ENCODE data around the gene LBP.
A peak's percentile ranks its signal among the peaks of the same experiment; 100 is the strongest.
"Not testable (repeated sequence)": the region's sequence is repeated elsewhere in the genome, so short reads cannot be mapped to it uniquely, and the experiment has no call there.

LBP gene

DNA sequence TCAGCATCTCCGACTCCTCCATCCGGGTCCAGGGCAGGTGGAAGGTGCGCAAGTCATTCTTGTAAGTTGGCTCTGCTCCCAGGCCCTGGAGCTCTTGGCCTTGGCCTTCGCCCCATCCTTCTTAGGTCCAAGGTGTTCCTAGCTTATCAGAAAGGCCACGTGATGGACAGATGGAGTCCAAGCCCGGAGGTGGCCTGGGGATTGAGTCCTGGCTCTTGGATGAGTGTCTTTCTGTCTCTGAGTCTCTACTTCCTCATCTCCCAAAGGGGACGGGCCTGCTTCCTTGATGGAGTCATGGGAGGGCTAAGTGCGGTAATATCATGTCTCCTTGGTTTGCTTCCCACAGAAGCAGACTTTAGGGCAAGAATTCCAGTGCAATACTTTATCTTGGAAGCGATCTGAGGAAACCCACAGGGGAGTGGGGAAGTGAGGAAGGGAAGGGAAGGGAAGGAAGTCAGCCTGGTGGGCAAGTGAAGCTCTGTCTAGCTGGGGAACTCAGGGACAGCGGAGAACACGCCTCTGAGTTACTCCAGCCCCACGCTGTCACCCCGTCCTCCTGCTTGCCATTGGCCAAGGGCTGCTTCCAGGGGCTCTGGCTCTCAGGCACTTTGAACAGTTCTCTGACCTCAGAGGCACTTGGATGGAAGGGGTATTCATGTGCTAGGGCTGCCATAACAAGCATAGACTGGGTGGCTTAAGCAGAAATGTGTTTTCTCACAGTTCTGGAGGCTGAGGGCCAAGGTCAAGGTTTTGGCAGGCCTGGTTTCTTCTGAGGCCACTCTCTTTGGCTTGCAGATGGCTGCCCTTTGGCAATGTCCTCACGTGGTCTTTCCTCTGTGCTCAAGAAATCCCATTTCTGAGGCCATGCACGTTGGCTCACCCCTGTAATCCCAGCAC is 4.8 kb downstream of the LBP start:
- no peak for DNase-seq

DNA sequence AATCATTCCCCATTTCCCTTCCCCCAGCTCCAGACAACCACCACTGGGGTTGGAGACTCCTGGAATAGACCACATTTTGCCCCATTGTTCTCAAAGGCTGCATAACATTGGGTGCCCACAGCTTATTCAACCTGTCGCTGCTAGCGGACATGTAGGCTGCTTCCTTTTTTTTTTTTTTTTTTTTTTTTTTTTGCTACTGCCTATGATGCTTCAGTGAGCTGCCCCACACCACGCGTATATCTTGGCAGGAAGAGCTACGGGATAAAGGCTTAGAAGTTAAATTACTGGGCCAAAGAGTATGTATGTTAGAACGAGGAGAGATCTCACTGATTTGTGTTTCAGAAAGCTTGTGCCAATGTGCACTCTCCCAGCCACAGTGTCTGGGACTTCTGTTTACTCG is 7.0 kb downstream of the LBP start:
- peak; percentile 1 for DNase-seq

DNA sequence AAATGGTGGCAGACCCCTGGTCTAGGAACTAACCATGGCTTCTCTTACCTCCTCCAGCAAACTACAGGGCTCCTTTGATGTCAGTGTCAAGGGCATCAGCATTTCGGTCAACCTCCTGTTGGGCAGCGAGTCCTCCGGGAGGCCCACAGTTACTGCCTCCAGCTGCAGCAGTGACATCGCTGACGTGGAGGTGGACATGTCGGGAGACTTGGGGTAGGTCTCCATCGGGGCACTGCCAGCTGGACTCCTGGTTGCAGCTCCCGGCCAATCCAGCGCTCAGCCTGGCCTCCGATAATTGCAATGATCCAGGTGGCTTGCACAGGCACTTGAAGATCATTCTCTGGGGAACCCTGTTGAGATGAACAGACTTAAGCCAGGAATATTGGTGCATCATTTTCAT is 7.9 kb downstream of the LBP start:
- no peak for DNase-seq

DNA sequence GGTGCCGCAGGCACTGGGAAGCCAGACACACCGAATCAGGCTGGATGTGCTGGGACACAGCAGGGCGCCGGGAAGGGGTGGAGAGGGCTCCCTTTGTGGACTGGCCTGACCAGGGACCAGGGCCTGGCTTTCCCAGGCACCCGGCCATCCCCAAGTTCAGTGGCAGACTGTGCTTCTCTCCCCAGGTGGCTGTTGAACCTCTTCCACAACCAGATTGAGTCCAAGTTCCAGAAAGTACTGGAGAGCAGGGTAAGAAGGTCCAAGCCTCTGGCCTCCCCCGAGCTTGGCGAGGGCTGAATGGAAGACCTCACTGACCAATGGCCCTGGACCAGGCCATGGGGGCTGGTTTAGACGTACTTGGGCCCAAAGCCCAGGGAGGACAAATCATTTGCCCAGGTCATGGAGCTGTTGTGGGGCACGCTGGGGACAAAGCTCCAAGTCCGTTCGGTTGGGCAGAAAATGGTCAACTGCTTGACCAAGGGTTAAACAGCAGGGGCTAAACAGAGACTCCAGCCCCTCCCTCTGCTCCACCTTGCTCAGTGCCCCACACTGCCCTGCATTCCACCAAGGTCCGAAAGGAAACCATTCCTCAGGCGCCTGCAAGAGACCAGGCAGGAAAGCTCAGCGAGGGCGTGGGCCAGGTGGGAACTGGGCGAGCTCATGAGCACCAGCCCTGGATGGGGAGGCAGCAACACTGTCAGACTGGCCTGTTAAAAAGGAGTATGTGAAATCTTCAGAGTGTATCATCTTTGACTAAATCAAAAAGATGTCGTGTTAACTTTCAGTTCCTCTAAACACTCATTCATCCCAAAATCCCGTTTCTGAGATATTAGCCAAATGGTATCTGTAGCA is 9.1 kb downstream of the LBP start:
- DNase-seq, result no peak

DNA sequence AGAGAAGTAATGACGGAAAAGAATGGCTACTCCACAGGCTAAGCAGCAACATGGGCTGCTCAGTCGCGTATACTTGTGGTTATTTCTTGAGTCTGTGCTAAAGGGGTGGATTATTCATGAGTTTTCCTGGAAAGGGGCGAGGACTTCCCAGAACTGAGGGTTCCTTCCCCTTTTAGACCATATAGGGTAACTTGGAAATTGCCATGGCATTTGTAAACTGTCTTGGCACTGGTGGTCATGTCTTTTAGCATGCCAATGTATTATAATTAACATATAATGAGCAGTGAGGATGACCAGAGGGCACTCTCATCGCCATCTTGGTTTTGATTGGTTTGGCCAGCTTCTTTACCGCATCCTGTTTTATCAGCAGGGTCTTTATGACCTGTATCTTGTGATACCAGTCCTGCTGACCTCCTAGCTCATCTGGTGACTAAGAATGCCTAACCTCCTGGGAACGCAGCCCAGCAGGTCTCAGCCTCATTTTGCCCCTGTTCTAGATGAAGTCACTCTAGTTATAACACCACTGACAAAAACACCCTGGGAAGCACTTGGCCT is 11.4 kb downstream of the LBP start:
- DNase-seq, result no peak

DNA sequence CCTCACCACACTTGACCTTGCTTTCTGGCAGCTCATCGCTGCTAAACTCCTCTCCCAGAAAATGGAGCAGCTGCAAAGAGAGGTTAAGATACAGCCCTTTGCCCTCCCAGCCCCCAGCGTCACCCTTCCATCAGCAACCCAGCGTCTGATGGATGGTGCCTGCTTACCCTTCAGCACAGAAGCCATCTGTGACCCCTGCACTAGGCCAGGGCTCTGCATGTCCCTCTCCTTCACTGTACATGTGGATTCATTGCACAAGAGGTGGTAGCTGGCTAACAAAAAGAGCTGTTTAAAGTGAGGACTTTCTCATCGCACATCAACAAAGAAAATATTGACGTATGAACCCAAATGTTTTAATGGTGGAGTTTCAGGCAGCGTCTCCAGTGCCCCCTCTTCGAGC is 12.3 kb downstream of the LBP start:
- DNase-seq, result no peak

DNA sequence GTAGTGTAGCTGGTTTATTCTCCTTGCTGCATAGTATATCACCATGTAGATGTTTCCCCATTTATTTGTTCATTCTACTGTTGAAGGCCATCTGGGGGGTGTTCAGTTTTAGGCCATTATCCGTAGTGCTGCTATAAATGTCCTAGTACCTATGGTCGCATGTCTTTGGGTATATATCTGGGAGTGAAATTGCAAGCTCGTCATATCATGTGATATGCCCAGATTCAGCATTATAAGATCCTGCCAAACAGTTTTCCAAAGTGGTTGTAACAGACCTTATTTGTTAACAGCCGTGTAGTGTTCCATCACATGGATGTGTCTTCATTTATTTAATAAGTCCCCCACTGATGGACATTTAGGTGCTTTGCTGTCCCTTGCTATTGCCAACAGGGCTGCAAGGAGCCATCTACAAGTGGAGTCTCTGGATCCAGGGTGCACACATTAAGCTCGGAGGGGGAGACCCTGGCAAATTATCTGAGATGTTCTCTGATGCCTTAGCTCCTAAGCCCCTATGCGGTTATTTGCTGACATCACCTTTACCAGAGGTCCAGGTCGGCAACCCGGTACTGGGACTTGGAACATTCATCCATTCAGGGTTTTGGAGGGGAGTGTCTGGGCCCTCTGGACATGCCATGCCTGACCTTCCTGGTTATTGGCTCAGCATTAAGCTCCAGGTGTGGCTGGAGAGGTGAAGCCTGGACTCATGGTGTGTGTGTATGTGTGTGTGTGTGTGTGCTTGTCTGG is 16.9 kb downstream of the LBP start:
- no peak for DNase-seq

DNA sequence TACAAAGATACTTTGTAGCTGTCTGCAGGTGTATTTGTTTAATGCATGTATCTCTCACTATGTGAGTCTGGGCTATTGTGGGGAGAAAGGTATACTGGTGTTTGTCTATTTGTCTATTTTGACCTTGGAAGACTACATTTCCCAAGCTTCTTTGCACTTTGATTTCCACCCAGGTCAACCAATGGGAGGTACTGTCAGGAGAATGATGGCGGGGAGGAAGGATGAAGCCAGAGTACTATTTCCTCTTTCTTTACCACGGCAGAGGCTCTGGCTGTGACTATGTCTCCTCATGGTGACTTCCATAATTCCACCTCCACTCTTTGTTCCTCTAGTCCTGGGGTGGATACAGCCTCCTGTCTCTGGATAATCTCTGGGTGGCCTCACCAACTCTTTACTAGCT is 23.1 kb downstream of the LBP start:
- DNase-seq, result no peak

DNA sequence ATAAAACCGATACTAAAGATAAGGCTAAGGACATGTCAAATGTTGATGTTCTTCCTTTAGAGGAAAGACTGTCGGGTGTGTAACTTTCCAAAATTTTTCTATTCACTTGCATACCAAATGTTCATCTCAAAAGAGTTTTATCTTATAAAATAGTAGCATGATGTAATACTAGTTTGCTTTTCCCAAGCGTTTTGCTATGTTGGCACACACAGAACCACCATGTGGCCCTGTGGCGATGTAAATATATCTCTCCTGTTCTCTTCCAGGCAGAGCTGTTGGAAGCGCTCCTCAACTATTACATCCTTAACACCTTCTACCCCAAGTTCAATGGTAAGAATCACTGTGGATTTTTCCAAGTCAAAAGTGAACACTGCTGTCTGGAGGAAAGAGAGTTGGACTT is 26.5 kb downstream of the LBP start:
- no peak for DNase-seq

DNA sequence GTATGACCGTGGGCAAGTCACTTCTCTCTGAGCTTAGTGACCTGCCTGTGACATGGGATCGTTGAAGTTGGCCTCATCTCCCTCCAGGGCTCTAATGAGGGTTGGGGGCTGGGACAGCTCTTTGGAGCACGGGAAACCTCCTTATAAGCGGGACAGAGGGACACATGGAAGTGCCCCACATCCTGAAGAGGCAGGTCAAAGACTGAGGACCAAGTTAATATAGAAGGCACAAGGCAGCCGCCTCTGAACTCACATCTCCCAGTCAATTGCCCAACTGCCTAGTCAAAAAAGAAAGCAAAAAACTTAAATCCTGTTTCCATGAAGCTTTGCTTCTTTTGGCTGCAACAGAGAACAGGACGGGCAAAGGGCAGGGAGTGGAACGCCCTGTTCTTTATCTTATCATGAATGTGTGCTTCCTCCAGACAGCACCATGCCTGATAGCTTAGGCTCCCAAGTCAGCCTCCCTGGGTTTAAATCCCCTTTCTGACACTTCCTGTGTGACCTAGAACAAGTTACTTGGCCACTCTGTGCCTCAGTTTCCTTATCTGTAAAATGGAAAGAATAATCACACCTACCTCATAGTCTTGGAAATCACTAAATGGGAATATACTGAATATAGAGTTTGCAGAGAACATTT is 27.1 kb downstream of the LBP start:
- no peak for DNase-seq

DNA sequence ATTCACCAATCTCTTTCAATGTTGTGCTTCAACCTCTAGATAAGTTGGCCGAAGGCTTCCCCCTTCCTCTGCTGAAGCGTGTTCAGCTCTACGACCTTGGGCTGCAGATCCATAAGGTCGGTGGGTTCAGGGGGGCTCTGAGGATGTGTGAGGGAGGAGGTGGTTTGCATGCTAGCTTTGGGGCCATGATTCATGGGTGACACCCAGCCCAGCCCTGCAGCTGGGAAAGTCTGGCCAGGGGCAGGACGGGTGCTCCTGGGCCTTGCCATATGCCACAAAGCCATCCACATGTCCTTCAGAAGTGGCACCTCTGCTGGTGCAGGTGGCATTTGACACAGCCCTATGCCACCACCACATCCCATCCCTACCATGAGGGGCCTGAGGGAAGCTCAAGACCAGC is 27.6 kb downstream of the LBP start:
- no peak for DNase-seq

DNA sequence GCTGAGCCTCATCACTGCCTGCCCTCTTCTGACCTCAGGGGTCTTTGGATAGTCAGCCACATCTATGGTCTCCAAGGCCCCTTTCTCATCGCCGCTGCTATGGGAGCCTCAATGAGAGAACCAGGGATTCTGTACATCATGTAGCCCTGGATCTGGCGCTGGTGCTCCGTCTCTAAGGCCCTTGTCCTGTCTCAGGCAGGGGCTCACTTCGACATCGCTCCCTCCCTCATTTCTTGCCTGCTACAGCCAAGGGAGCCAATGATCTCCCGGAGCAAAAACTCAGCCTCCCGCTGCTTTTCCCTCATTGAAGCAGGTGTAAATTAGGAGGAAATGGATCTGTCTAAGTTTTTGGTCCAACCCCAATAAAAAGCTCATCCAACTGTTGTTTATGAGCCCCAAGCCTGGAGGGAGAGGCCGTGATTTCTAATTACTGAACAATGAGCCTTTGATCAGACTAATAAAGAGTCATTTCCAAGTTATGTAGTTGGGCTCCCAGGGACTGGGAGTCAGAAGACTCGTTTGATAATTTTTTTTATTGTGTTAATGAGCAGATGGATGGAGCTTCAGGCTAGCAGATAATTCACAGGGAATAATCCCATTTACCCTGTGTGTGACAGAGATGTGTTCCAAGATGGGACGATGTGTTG is 30.9 kb downstream of the LBP start:
- DNase-seq, result no peak

DNA sequence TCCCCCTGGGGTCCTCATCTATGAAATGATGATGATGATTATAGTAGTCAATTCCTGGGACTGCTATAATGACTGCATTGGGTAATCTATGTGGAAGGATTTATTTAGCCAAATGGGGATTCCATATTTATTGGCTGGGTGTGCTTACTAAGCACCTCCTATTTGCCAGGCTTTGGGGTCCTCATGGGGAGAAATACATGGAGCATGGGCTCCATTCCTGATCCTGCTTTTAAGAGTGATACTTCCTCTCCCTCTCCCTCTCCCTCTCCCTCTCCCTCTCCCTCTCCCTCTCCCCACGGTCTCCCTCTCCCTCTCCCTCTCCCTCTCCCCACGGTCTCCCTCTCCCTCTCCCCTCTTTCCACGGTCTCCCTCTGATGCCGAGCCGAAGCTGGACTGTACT is 31.6 kb downstream of the LBP start:
- not testable (repeated sequence) for DNase-seq

DNA sequence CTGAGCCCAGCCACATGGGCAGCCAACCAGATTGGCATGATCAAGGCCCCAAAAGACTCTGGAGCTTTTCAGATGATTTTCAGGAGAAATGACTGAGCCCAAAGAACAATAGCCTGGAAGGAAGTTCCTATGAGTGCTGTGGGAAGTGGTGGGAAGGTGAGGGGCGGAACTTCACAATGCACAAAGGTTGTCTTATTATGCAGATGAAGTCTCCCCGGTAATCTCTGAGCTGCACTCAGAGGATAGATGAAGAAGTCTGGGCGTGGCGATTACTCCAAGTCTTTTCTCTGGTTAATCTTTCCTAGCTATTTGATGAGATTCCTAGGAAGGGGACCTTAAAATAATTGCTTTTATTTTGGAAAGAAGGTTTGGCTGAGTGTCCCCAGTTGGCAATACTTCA is 36.9 kb downstream of the LBP start:
- DNase-seq, result no peak

DNA sequence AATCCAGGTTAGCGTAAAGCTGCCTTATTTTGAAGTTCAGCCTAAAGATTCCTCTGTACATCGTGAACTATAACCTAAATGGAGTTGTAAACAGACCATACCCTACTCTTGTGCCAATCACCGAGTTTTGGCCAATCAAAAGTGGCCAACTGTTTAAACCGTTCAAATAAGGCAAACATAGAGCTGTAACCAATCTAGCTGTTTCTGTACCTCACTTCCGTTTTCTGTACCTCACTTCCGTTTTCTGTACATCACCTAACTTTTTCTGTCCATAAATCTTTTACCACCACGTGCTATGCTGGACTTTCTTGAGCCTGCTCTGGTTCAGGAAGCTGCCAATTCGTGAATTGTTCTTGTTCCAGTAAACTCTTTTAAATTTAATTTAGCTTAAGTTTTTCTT is 39.7 kb downstream of the LBP start:
- DNase-seq, result no peak

DNA sequence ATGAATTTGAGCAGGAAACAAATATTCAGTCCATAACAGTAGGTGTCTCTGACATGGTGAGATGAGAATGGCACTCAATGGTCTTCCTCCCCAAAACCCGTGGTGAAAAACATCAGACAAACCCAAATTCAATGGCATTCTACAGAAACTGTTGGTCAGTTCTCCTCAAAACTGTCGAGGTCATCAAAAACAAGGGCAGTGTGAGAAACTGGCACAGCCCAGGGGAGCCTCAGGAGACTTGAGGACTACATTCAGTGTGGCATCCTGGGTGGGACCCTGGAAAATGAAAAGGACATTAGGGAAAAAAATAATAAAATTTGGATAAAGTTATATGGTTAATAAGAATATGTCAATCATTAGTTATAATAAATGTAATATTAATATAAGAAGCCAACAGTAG is 40.6 kb downstream of the LBP start:
- DNase-seq, result no peak

DNA sequence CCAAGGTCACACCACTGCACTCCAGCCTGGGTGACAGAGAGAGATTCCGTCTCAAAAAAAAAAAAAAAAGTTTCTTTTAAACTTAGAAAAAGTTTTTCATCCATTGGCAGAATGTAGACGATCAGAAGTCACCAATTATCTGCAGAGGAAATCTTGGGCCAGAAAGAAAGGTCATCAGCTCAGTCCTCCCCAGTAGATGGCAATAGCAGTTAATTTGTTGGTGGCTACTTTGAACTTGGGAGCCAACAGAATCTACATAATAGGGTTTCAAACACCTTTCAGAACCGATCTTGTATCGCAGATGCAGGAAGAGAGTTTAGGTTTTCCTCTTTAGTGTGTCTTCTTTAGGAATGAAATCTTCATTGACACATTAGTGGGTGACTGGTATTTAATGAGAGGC is 41.7 kb downstream of the LBP start:
- no peak for DNase-seq

DNA sequence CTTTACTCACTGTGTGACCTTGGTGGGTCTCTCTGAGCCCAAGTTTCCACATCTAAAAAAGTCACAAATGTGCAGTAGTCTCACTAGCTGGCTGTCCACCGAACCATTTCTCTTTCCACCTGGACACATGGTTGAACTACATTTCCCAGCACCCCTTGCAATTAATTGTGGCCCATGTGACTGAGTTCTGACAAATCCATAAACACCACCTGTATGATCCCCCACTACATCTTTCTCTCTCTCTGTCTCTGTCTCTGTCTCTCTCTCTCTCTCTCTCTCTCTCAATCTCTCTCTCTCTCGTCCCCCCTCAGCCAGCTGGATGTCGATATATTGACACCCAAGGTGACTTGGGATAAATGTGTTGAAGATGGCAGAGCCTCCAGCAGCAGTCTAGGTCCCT is 46.1 kb downstream of the LBP start:
- DNase-seq, result no peak

DNA sequence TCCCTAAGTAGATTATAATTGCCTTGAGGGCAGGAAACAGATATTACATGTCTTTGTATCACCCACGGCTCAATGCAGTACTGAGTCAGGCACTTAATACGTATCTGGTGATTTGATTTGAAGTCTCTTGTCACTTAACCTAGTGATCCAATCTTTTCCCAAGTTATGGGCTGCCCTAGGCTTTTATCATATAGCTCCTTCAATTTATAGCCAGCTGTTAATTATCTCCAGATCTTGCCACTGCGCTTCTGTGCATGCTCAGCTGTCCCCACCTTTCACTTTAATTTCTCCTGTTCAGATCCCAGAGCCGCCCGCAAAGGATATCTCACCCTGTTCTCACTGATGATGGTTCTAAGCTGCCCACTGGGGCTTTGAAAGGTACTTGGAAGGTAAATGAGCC is 47.0 kb downstream of the LBP start:
- DNase-seq, result no peak

DNA sequence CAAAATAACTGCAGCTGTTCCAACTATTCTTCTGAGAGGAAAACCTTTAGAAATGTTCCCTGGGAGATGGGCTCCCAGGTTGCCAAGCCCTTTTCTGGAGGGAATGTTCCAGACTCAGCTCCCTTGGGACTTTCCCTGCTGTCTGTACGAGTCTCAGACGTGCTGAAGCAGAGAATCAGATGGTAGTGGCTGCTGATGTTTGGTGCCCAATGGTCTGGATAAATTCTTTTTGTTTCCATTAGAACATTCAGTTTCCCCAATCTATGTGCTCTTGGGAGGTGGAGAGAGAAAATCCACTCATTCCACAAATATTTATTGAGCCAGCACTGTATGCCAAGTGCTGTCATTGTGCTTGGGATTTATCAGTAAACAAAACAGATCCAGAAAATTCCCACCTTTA is 48.9 kb downstream of the LBP start:
- no peak for DNase-seq

DNA sequence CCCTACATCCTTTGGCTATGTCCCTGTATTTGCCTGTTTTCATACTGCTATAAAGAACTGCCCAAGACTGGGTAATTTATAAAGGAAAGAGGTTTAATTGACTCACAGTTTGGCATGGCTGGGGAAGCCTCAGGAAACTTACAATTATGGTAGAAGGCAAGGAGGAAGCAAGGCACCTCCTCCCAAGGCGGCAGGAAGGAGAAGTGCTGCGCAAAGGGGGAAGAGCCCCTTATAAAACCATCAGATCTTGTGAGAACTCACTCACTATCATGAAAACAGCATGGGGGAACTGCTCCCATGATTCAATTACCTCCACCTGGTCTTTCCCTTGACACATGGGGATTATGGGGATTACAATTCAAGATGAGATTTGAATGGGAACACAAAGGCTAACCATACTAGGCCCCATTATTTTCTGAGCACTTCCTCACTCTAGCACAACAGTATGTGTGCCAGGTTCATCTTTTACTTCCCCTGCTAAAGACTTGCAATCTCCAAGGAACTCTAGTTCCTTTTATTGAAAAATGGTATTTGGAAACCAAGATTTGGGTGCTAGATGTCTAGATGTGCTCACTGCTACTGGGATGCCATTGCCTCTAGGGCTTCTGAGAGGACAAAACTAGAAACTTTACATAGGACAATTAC is 49.6 kb downstream of the LBP start:
- not testable (repeated sequence) for DNase-seq

DNA sequence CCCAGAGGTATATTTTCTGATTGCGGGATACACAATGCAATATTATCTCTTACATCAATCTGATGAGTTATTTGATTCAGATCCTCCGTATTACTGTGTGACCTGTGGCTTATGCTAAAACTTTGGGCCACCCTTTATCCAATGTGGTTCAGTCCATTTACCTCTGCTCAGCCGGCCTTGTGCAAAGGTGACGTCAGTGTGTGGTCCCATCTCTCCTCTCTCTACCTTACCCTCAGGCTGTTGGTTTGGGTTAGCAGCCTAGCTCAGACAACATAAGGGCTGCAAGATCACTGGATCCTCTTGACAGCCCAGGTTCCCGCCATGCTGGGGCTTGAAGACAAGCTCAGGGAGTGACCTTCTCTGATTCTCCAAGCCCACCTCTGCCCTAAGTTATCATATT is 55.8 kb downstream of the LBP start:
- DNase-seq, result no peak

Data from fibroblast of skin of right quadriceps (primary cell).